ENCODE results near the gene CEL.
"Not testable (repeated sequence)": the region's sequence is repeated elsewhere in the genome, so short reads cannot be mapped to it uniquely, and the experiment has no call there.

CEL gene

DNA sequence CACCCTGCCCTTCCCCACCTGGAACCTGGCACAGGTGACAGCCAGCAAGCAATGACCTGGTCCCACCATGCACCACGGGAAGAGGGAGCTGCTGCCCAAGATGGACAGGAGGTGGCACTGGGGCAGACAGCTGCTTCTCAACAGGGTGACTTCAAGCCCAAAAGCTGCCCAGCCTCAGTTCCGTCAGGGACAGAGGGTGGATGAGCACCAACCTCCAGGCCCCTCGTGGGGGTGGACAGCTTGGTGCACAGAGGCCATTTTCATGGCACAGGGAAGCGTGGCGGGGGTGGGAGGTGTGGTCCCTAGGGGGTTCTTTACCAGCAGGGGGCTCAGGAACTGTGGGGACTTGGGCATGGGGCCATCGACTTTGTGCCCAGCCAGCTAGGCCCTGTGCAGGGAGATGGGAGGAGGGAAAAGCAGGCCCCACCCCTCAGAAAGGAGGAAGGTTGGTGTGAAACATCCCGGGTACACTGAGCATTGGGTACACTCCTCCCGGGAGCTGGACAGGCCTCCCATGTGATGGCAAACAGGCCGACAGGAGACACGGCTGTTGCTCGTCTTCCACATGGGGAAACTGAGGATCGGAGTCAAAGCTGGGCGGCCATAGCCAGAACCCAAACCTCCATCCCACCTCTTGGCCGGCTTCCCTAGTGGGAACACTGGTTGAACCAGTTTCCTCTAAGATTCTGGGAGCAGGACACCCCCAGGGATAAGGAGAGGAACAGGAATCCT lies 1.9 kb downstream of the CEL start:
- no peak for DNase-seq (ENCODE audit: low read depth)
- TF ChIP-seq, protein P1, sequence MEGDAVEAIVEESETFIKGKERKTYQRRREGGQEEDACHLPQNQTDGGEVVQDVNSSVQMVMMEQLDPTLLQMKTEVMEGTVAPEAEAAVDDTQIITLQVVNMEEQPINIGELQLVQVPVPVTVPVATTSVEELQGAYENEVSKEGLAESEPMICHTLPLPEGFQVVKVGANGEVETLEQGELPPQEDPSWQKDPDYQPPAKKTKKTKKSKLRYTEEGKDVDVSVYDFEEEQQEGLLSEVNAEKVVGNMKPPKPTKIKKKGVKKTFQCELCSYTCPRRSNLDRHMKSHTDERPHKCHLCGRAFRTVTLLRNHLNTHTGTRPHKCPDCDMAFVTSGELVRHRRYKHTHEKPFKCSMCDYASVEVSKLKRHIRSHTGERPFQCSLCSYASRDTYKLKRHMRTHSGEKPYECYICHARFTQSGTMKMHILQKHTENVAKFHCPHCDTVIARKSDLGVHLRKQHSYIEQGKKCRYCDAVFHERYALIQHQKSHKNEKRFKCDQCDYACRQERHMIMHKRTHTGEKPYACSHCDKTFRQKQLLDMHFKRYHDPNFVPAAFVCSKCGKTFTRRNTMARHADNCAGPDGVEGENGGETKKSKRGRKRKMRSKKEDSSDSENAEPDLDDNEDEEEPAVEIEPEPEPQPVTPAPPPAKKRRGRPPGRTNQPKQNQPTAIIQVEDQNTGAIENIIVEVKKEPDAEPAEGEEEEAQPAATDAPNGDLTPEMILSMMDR (conservative IDR thresholded peaks at IDR 0.05; ENCODE audit: low read depth, low read length) = no peak
- no peak overlapping the region for H3K4me3 ChIP-seq (ENCODE audit: low read length)

- no peak for DNase-seq (ENCODE audit: low read depth)
- TF ChIP-seq, protein P1 (conservative IDR thresholded peaks at IDR 0.05; ENCODE audit: low read depth, low read length) = no peak
- H3K4me3 ChIP-seq (ENCODE audit: low read length) = no peak overlapping the region
Observed at GRCh38 chr9:133064241-133065069, 2.7 kb downstream of the CEL start.

DNA sequence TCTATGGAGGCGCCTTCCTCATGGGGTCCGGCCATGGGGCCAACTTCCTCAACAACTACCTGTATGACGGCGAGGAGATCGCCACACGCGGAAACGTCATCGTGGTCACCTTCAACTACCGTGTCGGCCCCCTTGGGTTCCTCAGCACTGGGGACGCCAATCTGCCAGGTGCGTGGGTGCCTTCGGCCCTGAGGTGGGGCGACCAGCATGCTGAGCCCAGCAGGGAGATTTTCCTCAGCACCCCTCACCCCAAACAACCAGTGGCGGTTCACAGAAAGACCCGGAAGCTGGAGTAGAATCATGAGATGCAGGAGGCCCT lies 3.2 kb downstream of the CEL start:
- DNase-seq (ENCODE audit: low read depth) = no peak
- TF ChIP-seq, protein P1 (conservative IDR thresholded peaks at IDR 0.05; ENCODE audit: low read depth, low read length) = no peak
- H3K4me3 ChIP-seq (ENCODE audit: low read length) = no peak overlapping the region

DNA sequence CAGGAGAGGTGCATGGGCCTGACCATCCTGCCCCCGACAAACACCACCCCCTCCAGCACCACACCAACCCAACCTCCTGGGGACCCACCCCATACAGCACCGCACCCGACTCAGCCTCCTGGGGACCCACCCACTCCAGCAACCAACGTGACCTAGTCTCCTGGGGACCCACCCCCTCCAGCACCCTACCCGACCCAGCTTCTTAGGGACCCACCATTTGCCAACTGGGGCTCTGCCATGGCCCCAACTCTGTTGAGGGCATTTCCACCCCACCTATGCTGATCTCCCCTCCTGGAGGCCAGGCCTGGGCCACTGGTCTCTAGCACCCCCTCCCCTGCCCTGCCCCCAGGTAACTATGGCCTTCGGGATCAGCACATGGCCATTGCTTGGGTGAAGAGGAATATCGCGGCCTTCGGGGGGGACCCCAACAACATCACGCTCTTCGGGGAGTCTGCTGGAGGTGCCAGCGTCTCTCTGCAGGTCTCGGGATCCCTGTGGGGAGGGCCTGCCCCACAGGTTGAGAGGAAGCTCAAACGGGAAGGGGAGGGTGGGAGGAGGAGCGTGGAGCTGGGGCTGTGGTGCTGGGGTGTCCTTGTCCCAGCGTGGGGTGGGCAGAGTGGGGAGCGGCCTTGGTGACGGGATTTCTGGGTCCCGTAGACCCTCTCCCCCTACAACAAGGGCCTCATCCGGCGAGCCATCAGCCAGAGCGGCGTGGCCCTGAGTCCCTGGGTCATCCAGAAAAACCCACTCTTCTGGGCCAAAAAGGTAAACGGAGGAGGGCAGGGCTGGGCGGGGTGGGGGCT lies 4.6 kb downstream of the CEL start:
- TF ChIP-seq, protein P1 (conservative IDR thresholded peaks at IDR 0.05; ENCODE audit: low read depth, low read length) = no peak
- no peak overlapping the region for H3K4me3 ChIP-seq (ENCODE audit: low read length)
- no peak for DNase-seq (ENCODE audit: low read depth)

DNA sequence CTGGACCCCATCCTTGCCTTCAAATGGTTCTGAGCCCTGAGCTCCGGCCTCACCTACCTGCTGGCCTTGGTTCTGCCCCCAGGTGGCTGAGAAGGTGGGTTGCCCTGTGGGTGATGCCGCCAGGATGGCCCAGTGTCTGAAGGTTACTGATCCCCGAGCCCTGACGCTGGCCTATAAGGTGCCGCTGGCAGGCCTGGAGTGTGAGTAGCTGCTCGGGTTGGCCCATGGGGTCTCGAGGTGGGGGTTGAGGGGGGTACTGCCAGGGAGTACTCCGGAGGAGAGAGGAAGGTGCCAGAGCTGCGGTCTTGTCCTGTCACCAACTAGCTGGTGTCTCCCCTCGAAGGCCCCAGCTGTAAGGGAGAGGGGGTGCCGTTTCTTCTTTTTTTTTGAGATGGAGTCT lies 5.2 kb downstream of the CEL start:
- no peak overlapping the region for H3K4me3 ChIP-seq (ENCODE audit: low read length)
- no peak for DNase-seq (ENCODE audit: low read depth)
- TF ChIP-seq, protein P1 (conservative IDR thresholded peaks at IDR 0.05; ENCODE audit: low read depth, low read length) = no peak

- H3K4me3 ChIP-seq (ENCODE audit: low read length) = no peak overlapping the region
- TF ChIP-seq, protein P1 (conservative IDR thresholded peaks at IDR 0.05; ENCODE audit: low read depth, low read length) = no peak
- DNase-seq (ENCODE audit: low read depth) = no peak
Observed at GRCh38 chr9:133067813-133068212, 6.0 kb downstream of the CEL start.

- DNase-seq (ENCODE audit: low read depth); H3K4me3 ChIP-seq (ENCODE audit: low read length): not testable (repeated sequence)
Observed at GRCh38 chr9:133068431-133068830, 6.7 kb downstream of the CEL start.

GRCh38 chr9:133070500-133070961 lies 8.8 kb downstream of the CEL start:
- H3K4me3 ChIP-seq (ENCODE audit: low read length); DNase-seq (ENCODE audit: low read depth): not testable (repeated sequence)

DNA sequence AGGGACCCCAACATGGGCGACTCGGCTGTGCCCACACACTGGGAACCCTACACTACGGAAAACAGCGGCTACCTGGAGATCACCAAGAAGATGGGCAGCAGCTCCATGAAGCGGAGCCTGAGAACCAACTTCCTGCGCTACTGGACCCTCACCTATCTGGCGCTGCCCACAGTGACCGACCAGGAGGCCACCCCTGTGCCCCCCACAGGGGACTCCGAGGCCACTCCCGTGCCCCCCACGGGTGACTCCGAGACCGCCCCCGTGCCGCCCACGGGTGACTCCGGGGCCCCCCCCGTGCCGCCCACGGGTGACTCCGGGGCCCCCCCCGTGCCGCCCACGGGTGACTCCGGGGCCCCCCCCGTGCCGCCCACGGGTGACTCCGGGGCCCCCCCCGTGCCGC lies 9.2 kb downstream of the CEL start:
- not testable (repeated sequence) for DNase-seq (ENCODE audit: low read depth); H3K4me3 ChIP-seq (ENCODE audit: low read length)

All from retinal pigment epithelial cell (primary cell).